Activated naive CD8-positive, alpha-beta T cell treated with anti-CD3 and anti-CD28 coated beads, Interleukin-2, amount 50 U/mL, for 24 hours (primary cell): Measurements from ENCODE around the gene GLIPR2.
"Not testable (repeated sequence)": the region's sequence is repeated elsewhere in the genome, so short reads cannot be mapped to it uniquely, and the experiment has no call there.

Experiments used
- ATAC-seq: fragments of 150-1000 bp; cut with Tn5 transposase; one replicate; pipeline ENCODE4 v1.10.0; 2021
- DNase-seq: peaks from one replicate; pipeline ENCODE4 v3.0.0; 2021
- H3K27ac Mint-ChIP-seq: one replicate; pipeline ENCODE4 v1.8.0; 2021; ENCODE audit warnings: mild to moderate bottlenecking, mixed read lengths
- H3K27me3 Mint-ChIP-seq: one replicate; pipeline ENCODE4 v1.8.0; 2021; ENCODE audit warnings: mixed read lengths
- H3K36me3 Mint-ChIP-seq: one replicate; pipeline ENCODE4 v1.8.0; 2021; ENCODE audit warnings: low read depth, mixed read lengths
- H3K4me1 Mint-ChIP-seq: one replicate; pipeline ENCODE4 v1.8.0; 2021; ENCODE audit warnings: mixed read lengths
- H3K4me3 Mint-ChIP-seq: one replicate; pipeline ENCODE4 v1.8.0; 2021; ENCODE audit warnings: mild to moderate bottlenecking, moderate library complexity, mixed read lengths
- H3K9me3 Mint-ChIP-seq: one replicate; pipeline ENCODE4 v1.8.0; 2021; ENCODE audit warnings: mixed read lengths

The GLIPR2 gene

GRCh38 chr9:36136272-36136893 is at the start of gene GLIPR2:
GLIPR2 (plus strand) TSS chr9:36136733; CDS start chr9:36136779, 46 bp downstream.
- ATAC-seq, result peak; percentile 95
- peak within 1 kb of the TSS; percentile 23 for H3K27ac Mint-ChIP-seq
- H3K36me3 Mint-ChIP-seq, result no peaks in the 10 kb centered on the region
- H3K27me3 Mint-ChIP-seq, result peaks cover 6% of the 10 kb centered on the region
- H3K4me3 Mint-ChIP-seq, result peak within 1 kb of the TSS; percentile 86
- peak; percentile 80 for DNase-seq
- peaks cover 49% of the 10 kb centered on the region for H3K4me1 Mint-ChIP-seq
- H3K9me3 Mint-ChIP-seq, result no peaks in the 10 kb centered on the region

GRCh38 chr9:36087054-36087453 is 49.5 kb upstream of the GLIPR2 start:
- H3K4me3 Mint-ChIP-seq, H3K27ac Mint-ChIP-seq, H3K9me3 Mint-ChIP-seq, H3K27me3 Mint-ChIP-seq, ATAC-seq, H3K4me1 Mint-ChIP-seq, DNase-seq: not testable (repeated sequence)
- peaks cover 14% of the 10 kb centered on the region for H3K36me3 Mint-ChIP-seq

GRCh38 chr9:36088020-36088419 is 48.5 kb upstream of the GLIPR2 start:
- H3K9me3 Mint-ChIP-seq, result peaks cover 7% of the 10 kb centered on the region
- H3K27ac Mint-ChIP-seq, result no peak overlapping the region
- H3K36me3 Mint-ChIP-seq, result peaks cover 14% of the 10 kb centered on the region
- no peaks in the 10 kb centered on the region for H3K27me3 Mint-ChIP-seq
- DNase-seq, result no peak
- ATAC-seq, result no peak
- peaks cover 14% of the 10 kb centered on the region for H3K4me1 Mint-ChIP-seq
- H3K4me3 Mint-ChIP-seq, result no peak overlapping the region

- ATAC-seq (no peak), DNase-seq (no peak)
- no peak overlapping the region for H3K4me3 Mint-ChIP-seq
- H3K27ac Mint-ChIP-seq, result peak overlapping the region; percentile 5
- peaks cover 19% of the 10 kb centered on the region for H3K4me1 Mint-ChIP-seq
- peaks cover 7% of the 10 kb centered on the region for H3K9me3 Mint-ChIP-seq
- no peaks in the 10 kb centered on the region for H3K27me3 Mint-ChIP-seq
- peaks cover 10% of the 10 kb centered on the region for H3K36me3 Mint-ChIP-seq
Measured at GRCh38 chr9:36091026-36091953, 45.2 kb upstream of the GLIPR2 start.

GRCh38 chr9:36092014-36092413 is 44.5 kb upstream of the GLIPR2 start:
- no peak overlapping the region for H3K4me3 Mint-ChIP-seq
- H3K9me3 Mint-ChIP-seq, result peaks cover 7% of the 10 kb centered on the region
- H3K4me1 Mint-ChIP-seq, result peaks cover 19% of the 10 kb centered on the region
- DNase-seq, result no peak
- H3K36me3 Mint-ChIP-seq, result peaks cover 2% of the 10 kb centered on the region
- H3K27ac Mint-ChIP-seq, result peak overlapping the region; percentile 5
- no peak for ATAC-seq
- no peaks in the 10 kb centered on the region for H3K27me3 Mint-ChIP-seq

- no peaks in the 10 kb centered on the region for H3K36me3 Mint-ChIP-seq
- H3K27ac Mint-ChIP-seq, result peak overlapping the region; percentile 57
- peaks cover 19% of the 10 kb centered on the region for H3K4me1 Mint-ChIP-seq
- ATAC-seq (peak; percentile 95), DNase-seq (peak; percentile 34)
- H3K4me3 Mint-ChIP-seq, result no peak overlapping the region
- no peaks in the 10 kb centered on the region for H3K27me3 Mint-ChIP-seq
- peaks cover 7% of the 10 kb centered on the region for H3K9me3 Mint-ChIP-seq
Measured at GRCh38 chr9:36092509-36093215, 43.9 kb upstream of the GLIPR2 start.

GRCh38 chr9:36093384-36093783 is 43.1 kb upstream of the GLIPR2 start:
- no peak for DNase-seq
- ATAC-seq, result no peak
- H3K36me3 Mint-ChIP-seq, result no peaks in the 10 kb centered on the region
- H3K4me1 Mint-ChIP-seq, result peaks cover 19% of the 10 kb centered on the region
- no peaks in the 10 kb centered on the region for H3K27me3 Mint-ChIP-seq
- no peak overlapping the region for H3K27ac Mint-ChIP-seq
- H3K9me3 Mint-ChIP-seq, result peaks cover 7% of the 10 kb centered on the region
- no peak overlapping the region for H3K4me3 Mint-ChIP-seq

- ATAC-seq (no peak), DNase-seq (no peak)
- no peaks in the 10 kb centered on the region for H3K27me3 Mint-ChIP-seq
- H3K4me1 Mint-ChIP-seq, result peaks cover 8% of the 10 kb centered on the region
- no peak overlapping the region for H3K4me3 Mint-ChIP-seq
- H3K9me3 Mint-ChIP-seq, result no peaks in the 10 kb centered on the region
- no peak overlapping the region for H3K27ac Mint-ChIP-seq
- no peaks in the 10 kb centered on the region for H3K36me3 Mint-ChIP-seq
Measured at GRCh38 chr9:36099718-36100117, 36.8 kb upstream of the GLIPR2 start.

GRCh38 chr9:36100532-36100931 is 36.0 kb upstream of the GLIPR2 start:
- DNase-seq (no peak), ATAC-seq (no peak)
- no peaks in the 10 kb centered on the region for H3K36me3 Mint-ChIP-seq
- no peaks in the 10 kb centered on the region for H3K27me3 Mint-ChIP-seq
- no peak overlapping the region for H3K27ac Mint-ChIP-seq
- peaks cover 8% of the 10 kb centered on the region for H3K4me1 Mint-ChIP-seq
- no peak overlapping the region for H3K4me3 Mint-ChIP-seq
- H3K9me3 Mint-ChIP-seq, result no peaks in the 10 kb centered on the region

GRCh38 chr9:36101916-36102741 is 34.4 kb upstream of the GLIPR2 start:
- Mint-ChIP-seq H3K27me3 (no peaks in the 10 kb centered on the region), H3K9me3 (no peaks in the 10 kb centered on the region), H3K4me3 (no peak overlapping the region), H3K36me3 (no peaks in the 10 kb centered on the region), H3K4me1 (peaks cover 8% of the 10 kb centered on the region), H3K27ac (no peak overlapping the region)
- DNase-seq (no peak), ATAC-seq (peak; percentile 26)

GRCh38 chr9:36102742-36103495 is 33.6 kb upstream of the GLIPR2 start:
- Mint-ChIP-seq H3K27me3 (no peaks in the 10 kb centered on the region), H3K36me3 (no peaks in the 10 kb centered on the region), H3K4me1 (peaks cover 8% of the 10 kb centered on the region), H3K4me3 (no peak overlapping the region), H3K27ac (no peak overlapping the region), H3K9me3 (no peaks in the 10 kb centered on the region)
- ATAC-seq (peak; percentile 100), DNase-seq (peak; percentile 91)

- Mint-ChIP-seq H3K4me3 (no peak overlapping the region), H3K27ac (no peak overlapping the region), H3K9me3 (no peaks in the 10 kb centered on the region), H3K4me1 (peaks cover 8% of the 10 kb centered on the region), H3K36me3 (peaks cover 10% of the 10 kb centered on the region), H3K27me3 (no peaks in the 10 kb centered on the region)
- ATAC-seq (no peak), DNase-seq (no peak)
Measured at GRCh38 chr9:36109071-36109470, 27.5 kb upstream of the GLIPR2 start.

GRCh38 chr9:36110434-36110833 is 26.1 kb upstream of the GLIPR2 start:
- Mint-ChIP-seq H3K4me3 (no peak overlapping the region), H3K9me3 (no peaks in the 10 kb centered on the region), H3K36me3 (peaks cover 10% of the 10 kb centered on the region), H3K27me3 (no peaks in the 10 kb centered on the region), H3K27ac (no peak overlapping the region), H3K4me1 (peaks cover 8% of the 10 kb centered on the region)
- no peak for ATAC-seq
- no peak for DNase-seq
